Spleen (tissue), 3 donors: ENCODE data around the gene ZNF768.
"Not testable (repeated sequence)": the region's sequence is repeated elsewhere in the genome, so short reads cannot be mapped to it uniquely, and the experiment has no call there.

Experiments used
- POLR2A ChIP-seq, 3 donors: fragments of 450-650 bp; IDR thresholded peaks; one replicate each; pipeline ENCODE4 v1.5.1; 2017; ENCODE audit warnings: antibody characterized with exemption in 3 of 3, mild to moderate bottlenecking in 1 of 3
- POLR2AphosphoS5 ChIP-seq, 3 donors: sonication (generic); formaldehyde crosslinking; IDR thresholded peaks; one replicate each; pipeline ENCODE4 v1.5.1; 2017; ENCODE audit warnings: antibody characterized with exemption in 3 of 3

DNA sequence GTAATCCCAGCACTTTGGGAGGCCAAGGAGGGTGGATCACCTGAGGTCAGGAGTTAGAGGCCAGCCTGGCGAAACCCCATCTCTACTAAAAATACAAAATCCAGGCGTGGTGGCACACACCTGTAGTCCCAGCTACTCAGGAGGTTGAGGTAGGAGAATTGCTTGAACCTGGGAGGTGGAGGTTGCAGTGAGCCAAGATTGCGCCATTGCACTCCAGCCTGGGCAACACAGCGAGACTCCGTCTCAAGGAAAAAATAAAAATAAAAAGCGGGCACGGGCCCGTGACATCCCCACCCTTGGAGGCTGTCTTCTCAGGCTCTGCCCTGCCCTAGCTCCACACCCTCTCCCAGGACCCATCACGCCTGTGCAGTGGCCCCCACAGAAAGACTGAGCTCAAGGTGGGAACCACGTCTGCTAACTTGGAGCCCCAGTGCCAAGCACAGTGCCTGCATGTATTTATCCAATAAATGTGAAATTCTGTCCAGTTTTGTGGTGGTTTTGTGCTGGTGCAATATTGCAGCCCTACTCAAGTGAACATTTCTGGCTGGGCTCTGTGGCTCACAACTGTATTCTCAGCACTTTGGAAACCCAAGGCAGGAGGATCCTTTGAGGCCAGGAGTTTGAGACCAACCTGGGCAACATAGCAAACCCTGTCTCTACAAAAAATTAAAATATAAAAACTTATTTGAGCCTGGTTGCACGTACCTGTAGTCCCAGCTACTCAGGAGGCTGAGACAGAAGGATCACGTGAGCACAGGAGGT lies 3.5 kb downstream of the ZNF768 start:
- TF ChIP-seq POLR2AphosphoS5 (IDR thresholded peaks at IDR 0.05): peak in 1 of 3 donors; percentile 35
- not testable (repeated sequence) for TF ChIP-seq POLR2A (IDR thresholded peaks at IDR 0.05)
